GM12891 (cell line): Measurements from ENCODE around the gene VTI1A.

Experiments
- DNase-seq: peaks from one replicate; pipeline ENCODE4 v3.0.0; 2011; ENCODE audit warnings: low spot score; ENCODE audit not compliant: insufficient read length
- FAIRE-seq: peaks from 2 replicates; lab custom pipeline; 2011; peaks lifted over from hg19 to GRCh38; lab: Jason Lieb, UNC
- PAX5 ChIP-seq: IDR thresholded peaks from 2 replicates; pipeline ENCODE4 v1.6.1; 2011; ENCODE audit warnings: low read length, moderate library complexity, mild to moderate bottlenecking; ENCODE audit not compliant: insufficient read depth, severe bottlenecking
- POLR2A ChIP-seq: IDR thresholded peaks from 2 replicates; pipeline ENCODE4 v1.6.1; 2011; ENCODE audit warnings: low read depth, low read length, control low read depth
- POLR2AphosphoS5 ChIP-seq: IDR thresholded peaks from 2 replicates; pipeline ENCODE4 v1.6.1; 2011; ENCODE audit warnings: low read depth, low read length, control low read depth
- POU2F2 ChIP-seq: IDR thresholded peaks from 2 replicates; pipeline ENCODE4 v1.6.1; 2011; ENCODE audit warnings: low read depth, mild to moderate bottlenecking, control low read depth, low read length, moderate library complexity
- SPI1 ChIP-seq: IDR thresholded peaks from 2 replicates; pipeline ENCODE4 v1.6.1; 2011; ENCODE audit warnings: low read depth, low read length, control low read depth
- TAF1 ChIP-seq: IDR thresholded peaks from 2 replicates; pipeline ENCODE4 v1.6.1; 2011; ENCODE audit warnings: low read depth, low read length, control low read depth

VTI1A gene

DNA sequence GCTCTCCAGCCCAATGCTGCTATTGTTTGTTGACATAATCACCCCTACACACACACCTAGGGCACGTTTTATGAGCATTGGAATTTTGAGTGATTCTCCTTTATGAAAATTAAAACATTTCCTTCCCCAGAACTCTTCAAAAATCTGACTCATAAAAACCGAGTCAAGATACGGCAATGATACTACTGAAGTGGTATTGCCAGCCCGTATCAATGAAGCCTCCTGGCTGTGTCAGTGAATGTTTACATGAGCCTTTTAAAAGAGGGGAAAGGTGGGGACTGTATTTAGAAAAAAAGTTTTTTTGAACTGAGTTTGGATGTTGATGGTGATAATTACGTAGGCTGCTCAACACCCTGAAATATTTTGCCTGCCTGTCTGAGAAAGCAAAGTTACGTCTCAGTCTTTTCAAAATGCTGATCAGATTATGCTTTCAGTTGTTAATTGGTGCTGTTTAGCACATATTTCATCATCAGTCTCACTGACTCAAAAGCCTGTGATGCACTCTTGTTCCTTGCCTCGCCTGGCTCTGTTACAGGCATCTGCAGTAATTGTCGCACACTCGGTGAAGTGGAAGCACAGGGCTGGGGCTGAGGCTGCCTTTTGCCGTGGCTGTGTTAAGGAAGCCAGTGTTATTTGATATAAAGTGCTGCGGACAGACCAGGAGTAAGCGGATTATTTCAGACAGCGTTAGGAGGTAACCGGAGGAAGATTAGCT, 345.6 kb downstream of the VTI1A start:
- TF ChIP-seq TAF1 (no peak), POLR2AphosphoS5 (no peak), POLR2A (no peak), SPI1 (no peak), PAX5 (no peak), POU2F2 (no peak)
- FAIRE-seq (no peak), DNase-seq (no peak)

DNA sequence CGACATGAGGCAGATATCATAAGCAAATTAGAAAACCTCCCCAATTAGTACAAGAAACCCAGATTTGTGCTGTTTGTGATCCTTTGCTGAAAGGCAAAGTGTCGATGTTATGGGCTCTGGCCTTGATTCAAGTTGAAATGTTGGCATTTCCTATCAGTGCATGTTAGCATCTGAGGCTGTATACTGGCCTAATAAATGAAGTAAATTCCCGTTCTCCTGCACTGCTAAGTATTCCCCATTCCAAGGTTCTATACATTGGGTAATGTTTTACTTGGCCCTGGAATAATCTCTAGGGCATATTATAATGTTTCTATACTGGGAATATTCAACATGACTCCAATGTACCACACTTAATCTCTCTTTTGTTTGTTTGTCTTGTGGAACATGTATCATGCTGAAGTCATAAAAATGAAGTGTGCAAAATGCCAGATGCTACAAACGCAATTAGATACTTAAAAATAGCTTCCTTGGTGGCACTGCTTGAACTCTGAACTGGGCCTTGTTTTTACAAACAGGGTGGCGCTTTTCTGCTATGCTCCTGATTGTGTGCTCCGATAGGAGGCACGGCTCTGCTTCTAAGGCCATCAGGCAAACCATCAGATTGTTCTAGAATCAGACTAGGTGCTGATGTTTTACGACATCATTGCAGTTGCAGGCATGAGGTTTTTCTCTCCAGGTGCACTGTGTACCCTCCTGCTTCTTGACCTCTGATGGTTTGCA, 346.3 kb downstream of the VTI1A start:
- DNase-seq (no peak), FAIRE-seq (no peak)
- TF ChIP-seq PAX5: no peak
- no peak for TF ChIP-seq TAF1
- no peak for TF ChIP-seq POLR2AphosphoS5
- TF ChIP-seq SPI1: no peak
- TF ChIP-seq POLR2A: no peak
- no peak for TF ChIP-seq POU2F2

DNA sequence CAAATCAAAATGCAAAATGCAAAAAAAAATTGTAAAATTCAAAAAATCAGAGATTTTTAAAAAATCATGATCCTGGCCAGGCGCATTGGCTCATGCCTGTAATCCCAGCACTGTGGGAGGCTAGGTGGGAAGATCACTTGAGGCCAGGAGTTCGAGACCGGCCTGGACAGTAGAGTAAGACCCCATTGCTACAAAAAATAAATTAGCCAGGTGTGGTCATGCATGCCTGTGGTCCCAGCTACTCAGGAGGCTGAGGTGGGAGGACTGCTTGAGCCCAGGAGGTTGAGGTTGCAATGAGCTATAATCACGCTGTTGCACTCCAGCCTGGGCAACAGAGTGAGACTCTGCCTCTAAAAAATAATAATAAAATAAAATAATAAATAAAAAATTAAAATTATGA, 347.2 kb downstream of the VTI1A start:
- TF ChIP-seq TAF1: no peak
- no peak for TF ChIP-seq POLR2AphosphoS5
- no peak for TF ChIP-seq PAX5
- TF ChIP-seq SPI1: no peak
- no peak for TF ChIP-seq POLR2A
- no peak for TF ChIP-seq POU2F2
- DNase-seq: no peak
- FAIRE-seq: no peak

DNA sequence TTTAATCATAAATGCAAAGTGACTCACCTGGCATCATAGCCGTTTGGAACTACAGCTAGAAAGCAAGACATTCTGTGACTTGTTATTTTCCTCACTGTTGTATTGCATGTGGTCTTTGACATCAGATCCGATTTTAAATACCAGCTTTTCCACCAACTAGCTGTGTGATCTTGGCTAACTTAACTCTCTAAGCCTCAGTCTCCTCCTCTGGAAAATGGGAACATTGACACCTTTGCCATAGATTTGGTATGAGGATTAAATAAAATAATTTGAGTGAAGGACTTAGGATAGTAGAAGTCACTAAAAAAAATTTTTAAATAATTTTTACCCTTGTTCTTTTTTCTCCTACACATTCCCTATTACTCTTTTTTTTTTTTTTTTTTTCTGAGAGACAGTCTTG, 348.1 kb downstream of the VTI1A start:
- no peak for TF ChIP-seq POLR2AphosphoS5
- no peak for TF ChIP-seq PAX5
- no peak for TF ChIP-seq SPI1
- DNase-seq (no peak), FAIRE-seq (no peak)

DNA sequence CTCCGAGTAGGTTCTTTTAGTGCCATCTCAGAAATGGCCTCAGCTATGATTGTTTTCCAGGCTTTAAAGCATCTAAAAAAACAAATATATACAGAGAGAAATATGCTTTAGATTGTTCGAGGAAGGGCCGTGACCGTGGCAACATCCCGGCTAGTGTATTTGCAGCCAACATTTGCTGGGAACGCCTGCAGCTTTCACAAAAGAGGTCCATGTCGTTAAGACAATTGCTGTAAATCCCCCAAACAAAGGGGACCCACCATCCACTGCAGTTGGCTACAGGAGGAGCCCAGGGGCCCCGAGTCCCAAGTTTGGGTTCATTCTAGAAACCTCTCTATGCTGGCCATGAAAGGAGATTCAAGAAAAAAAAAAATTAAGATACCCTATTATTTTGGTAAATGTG, 350.2 kb downstream of the VTI1A start:
- FAIRE-seq (no peak), DNase-seq (no peak)
- TF ChIP-seq POLR2AphosphoS5 (no peak), PAX5 (no peak), TAF1 (no peak), POU2F2 (no peak), POLR2A (no peak), SPI1 (no peak)

DNA sequence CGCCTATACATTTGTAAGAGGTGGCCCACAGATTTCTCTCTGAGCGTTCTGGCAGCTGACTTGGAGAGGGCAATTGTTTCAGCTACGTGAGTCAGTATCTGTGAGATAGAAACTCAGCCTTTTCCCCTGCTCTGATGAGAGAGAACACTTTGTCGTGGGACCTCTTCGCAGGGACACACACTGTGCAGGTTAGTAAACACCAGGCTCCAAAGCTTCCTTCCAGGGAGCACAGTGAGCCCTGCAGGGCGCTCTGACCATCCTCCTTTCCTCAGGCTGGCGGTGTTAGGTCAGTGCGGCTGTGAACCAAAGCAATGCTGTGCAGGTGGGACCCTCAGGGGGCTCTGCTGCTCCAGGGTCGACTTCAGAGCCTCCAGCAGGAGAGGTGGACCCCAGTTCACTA, 350.8 kb downstream of the VTI1A start:
- DNase-seq (no peak), FAIRE-seq (no peak)
- TF ChIP-seq POLR2A (no peak), PAX5 (no peak), POU2F2 (no peak)

DNA sequence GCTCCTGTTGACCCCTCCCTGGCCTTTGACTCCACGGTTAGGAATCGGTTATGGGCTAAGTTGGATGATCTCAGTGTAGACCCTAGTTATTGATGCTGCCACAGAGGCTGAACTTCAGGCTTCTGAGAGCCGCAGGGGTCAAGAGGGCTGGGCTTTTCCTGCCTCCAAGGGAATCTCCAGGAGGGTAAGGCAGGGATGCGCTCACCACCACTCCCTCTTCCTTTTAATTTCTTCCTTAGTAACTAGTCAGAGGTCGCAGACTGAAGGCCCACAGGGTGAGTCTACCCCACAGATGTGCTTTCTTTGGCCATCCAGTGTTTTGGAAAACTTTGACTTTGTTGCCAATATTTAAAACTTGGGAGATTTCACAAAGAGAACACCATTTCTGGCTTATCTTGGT, 352.0 kb downstream of the VTI1A start:
- FAIRE-seq: no peak

DNA sequence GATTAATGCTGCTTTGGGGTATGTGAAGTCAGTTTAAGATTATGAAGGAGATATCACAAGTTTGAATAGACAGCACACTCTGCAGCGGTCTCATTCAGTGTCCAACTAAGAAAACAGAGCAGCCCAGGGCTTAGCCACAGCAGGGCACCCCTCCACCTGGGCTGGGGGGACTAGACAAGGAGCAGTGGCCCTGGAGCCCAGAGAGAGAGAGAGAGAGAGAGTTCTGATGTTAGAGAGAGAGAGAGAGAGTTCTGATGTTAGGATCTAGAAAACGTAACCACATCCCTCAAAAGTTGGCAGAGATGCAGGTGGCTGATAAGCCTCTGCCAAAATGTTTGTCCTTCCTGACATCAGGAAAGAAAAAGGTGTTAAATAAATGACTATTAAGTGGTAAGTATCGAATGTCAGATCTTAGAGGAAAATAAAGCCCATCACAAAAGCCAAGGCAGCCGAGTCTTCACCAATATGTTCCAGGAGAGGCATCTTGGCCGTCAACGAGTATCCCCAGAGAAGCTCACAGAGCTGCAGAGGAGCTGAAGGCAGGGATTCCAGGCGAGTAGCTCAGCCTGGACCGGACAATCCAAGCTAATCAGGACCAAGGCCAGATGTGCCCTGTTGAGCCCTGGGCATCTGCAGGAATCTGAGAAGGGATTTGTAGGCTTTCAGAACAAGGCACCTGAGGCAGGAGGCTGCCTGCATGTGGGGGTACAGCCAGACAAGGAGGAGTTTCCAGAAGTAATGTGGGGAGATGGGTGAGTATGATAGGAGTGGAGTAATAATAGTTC, 352.9 kb downstream of the VTI1A start:
- FAIRE-seq: no peak
- no peak for TF ChIP-seq POLR2A
- TF ChIP-seq SPI1: no peak
- TF ChIP-seq POU2F2: no peak
- no peak for TF ChIP-seq PAX5
- no peak for TF ChIP-seq POLR2AphosphoS5
- no peak for TF ChIP-seq TAF1
- no peak for DNase-seq

More for the DNA sequence above, 352.0 kb downstream of the VTI1A start:
- TF ChIP-seq POLR2AphosphoS5 (no peak), PAX5 (no peak), SPI1 (no peak), POU2F2 (no peak), TAF1 (no peak), POLR2A (no peak)
- no peak for DNase-seq

DNA sequence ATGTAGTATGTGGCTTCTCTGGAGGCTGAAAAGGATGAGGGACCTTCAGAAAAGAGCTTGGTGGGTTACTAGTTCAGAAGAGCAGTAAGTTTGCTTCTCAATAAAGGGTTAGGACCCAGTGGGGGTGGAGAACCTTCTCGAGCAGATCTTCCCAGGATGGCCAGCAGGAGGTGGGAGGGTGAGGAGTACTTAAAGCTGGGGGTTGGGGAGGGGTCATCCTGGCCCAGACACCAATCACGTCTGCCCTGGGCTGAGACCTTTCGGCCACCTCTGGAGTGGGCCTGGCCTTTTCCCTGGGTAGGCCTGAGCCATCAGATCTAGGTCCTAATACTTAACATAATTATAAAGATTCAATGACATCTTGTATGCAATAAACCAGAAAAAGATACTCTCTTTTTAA, 354.0 kb downstream of the VTI1A start:
- no peak for FAIRE-seq
- TF ChIP-seq SPI1: no peak
- TF ChIP-seq PAX5: no peak
- no peak for TF ChIP-seq POLR2A
- no peak for TF ChIP-seq POLR2AphosphoS5
- TF ChIP-seq TAF1: no peak
- TF ChIP-seq POU2F2: no peak
- no peak for DNase-seq

DNA sequence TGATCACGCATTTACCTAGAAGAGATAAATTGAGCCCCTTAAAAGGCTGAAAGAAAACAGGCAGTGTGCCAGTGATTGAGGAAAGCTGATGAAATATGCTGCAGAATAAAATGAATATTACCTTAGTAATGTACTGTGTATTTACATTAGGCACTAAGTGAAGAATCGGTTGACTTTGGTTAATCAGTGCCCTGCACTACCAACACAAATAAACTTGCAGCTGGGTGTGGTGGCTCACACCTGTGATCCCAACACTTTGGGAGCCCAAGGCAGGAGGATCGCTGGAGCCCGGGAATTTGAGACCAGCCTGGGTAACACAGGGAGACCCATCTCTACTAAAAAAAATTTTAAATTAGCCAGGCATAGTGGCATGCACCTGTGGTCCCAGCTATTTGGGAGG, 354.7 kb downstream of the VTI1A start:
- TF ChIP-seq PAX5 (no peak), TAF1 (no peak), POLR2AphosphoS5 (no peak), POU2F2 (no peak), POLR2A (no peak)
- FAIRE-seq (no peak), DNase-seq (no peak)
